RWPE1 (cell line): ENCODE measurements around the gene SP140.
"Not testable (repeated sequence)": the region's sequence is repeated elsewhere in the genome, so short reads cannot be mapped to it uniquely, and the experiment has no call there.

Source experiments
- CTCF ChIA-PET: fragments of 350-600 bp; sonication (Branson Sonifier 250); formaldehyde crosslinking; extraction: SDS; loops from one replicate; lab custom pipeline; 2021; lab: Yijun Ruan, JAX
- POLR2A ChIA-PET: fragments of 400-600 bp; formaldehyde crosslinking; extraction: SDS; loops from one replicate; lab custom pipeline; 2020; ENCODE audit warnings: antibody characterized with exemption; ENCODE audit not compliant: low non-redundant PET; lab: Yijun Ruan, JAX
- DNase-seq: peaks from one replicate; pipeline ENCODE4 v3.0.0; 2012; ENCODE audit warnings: low spot score
- H3K27ac ChIP-seq: fragments of 450-650 bp; 2 replicates; pipeline ENCODE4 v1.5.1; 2017
- TF ChIP-seq, protein P1 (sequence below): fragments of 450-650 bp; conservative IDR thresholded peaks from 2 replicates; pipeline ENCODE4 v1.5.1; 2017; ENCODE audit warnings: low read depth, mild to moderate bottlenecking

Gene SP140

DNA sequence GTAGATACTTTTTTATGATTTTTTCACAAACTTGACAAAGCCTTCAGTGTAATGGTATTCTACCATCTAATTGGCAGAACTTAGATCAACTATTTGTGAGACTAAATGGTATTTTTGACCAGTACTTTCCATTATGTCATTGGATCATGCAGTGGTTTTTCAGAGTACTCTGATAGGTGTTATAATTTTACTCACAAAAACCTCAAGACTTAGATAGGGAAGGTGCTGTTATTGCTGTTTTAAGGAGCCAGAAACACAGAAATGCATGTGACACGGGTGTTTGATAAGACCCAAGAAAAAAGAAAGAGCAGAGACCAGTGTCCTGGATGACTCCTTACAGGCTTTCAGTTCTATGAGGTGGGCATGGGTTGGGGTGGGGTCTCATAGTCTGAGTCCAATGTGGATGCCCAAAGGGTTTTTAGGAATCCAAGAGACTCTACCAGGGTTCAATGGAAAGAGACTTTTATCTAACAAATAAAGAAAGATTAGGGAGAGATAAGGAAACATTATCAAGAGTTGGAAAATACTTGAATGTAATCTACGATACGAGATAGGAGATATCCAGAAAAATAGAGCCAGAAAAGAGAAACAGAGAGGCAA, 31.3 kb downstream of the SP140 start:
- no peak overlapping the region for H3K27ac ChIP-seq
- ChIA-PET CTCF (no interaction called here), POLR2A (no interaction called here)
- DNase-seq = no peak
- TF ChIP-seq, protein P1, sequence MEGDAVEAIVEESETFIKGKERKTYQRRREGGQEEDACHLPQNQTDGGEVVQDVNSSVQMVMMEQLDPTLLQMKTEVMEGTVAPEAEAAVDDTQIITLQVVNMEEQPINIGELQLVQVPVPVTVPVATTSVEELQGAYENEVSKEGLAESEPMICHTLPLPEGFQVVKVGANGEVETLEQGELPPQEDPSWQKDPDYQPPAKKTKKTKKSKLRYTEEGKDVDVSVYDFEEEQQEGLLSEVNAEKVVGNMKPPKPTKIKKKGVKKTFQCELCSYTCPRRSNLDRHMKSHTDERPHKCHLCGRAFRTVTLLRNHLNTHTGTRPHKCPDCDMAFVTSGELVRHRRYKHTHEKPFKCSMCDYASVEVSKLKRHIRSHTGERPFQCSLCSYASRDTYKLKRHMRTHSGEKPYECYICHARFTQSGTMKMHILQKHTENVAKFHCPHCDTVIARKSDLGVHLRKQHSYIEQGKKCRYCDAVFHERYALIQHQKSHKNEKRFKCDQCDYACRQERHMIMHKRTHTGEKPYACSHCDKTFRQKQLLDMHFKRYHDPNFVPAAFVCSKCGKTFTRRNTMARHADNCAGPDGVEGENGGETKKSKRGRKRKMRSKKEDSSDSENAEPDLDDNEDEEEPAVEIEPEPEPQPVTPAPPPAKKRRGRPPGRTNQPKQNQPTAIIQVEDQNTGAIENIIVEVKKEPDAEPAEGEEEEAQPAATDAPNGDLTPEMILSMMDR = no peak

DNA sequence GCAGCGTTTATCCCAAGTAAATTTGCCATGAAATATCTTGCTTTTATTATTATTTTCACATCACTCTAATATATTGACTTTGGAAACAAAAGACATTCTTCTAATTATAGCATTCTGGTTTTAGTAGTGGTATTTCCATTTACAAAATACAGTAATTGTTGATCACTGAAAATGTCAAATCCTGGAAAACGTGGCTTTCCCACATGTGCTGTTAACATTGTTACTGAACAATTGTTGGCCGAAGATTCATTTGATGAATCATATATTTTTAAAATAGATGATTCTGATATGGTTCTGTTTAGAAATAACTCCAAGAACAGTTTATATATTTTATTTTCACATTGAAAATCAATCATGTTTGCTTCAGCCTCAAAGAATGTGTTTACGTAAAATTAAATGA, 32.9 kb downstream of the SP140 start:
- CTCF ChIA-PET = interaction anchor here (0.5 kb wide), 1 partner anchor 566 kb away, joined by 3 read pairs; no protein-coding TSS in a partner anchor

DNA sequence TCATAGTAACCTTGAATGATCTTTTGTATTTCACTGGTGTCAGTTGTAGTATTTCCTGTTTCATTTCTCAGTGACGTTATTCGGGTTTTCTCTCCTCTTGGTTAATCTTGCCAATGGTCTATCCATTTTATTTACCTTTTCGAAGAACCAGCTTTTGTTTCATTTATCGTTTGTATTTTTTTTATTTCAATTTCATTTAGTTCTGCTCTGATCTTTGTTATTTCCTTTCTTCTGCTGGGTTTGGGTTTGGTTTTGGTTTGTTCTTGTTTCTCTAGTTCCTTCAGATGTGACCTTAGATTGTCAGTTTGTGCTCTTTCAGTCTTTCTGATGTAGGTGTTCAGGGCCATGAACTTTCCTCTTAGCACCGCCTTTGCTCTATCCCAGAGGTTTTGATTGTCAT, 36.7 kb downstream of the SP140 start:
- no peak for DNase-seq
- no peak overlapping the region for H3K27ac ChIP-seq
- ChIA-PET POLR2A (no interaction called here), CTCF (no interaction called here)
- TF ChIP-seq, protein P1 = no peak

More for the DNA sequence above, 32.9 kb downstream of the SP140 start:
- DNase-seq = no peak
- TF ChIP-seq, protein P1 = no peak
- no peak overlapping the region for H3K27ac ChIP-seq
- POLR2A ChIA-PET = no interaction called here

GRCh38 chr2:230264945-230265344, 39.4 kb downstream of the SP140 start:
- POLR2A ChIA-PET = not testable (repeated sequence)
- DNase-seq = peak; percentile 19

DNA sequence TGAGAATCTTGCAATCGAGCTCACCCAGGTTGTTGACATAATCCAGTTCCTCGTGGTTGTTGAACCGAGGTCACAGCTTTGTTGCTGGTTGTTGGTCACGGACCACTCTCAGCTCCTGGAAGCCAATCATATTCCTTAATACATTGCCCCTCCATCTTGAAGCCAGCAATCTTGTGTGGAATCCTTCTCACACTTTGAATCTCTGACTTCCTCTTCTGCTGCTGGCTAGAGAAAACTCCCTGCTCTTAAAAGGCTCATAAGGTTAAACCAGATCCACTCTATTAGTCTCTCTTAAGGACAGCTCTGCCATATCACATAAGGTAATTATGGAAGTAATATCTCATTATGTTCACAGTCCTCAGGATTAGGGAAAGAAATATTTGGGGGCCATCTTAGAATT, 41.1 kb downstream of the SP140 start:
- H3K27ac ChIP-seq = no peak overlapping the region
- TF ChIP-seq, protein P1 = no peak
- POLR2A ChIA-PET = no interaction called here
- CTCF ChIA-PET = interaction anchor here (0.6 kb wide), 1 partner anchor 11 kb away, joined by 3 read pairs; no protein-coding TSS in a partner anchor
- DNase-seq = no peak

More at GRCh38 chr2:230264945-230265344, 39.4 kb downstream of the SP140 start:
- H3K27ac ChIP-seq, CTCF ChIA-PET: not testable (repeated sequence)

- POLR2A ChIA-PET = no interaction called here
Observed at GRCh38 chr2:230267059-230267458, 41.5 kb downstream of the SP140 start.

DNA sequence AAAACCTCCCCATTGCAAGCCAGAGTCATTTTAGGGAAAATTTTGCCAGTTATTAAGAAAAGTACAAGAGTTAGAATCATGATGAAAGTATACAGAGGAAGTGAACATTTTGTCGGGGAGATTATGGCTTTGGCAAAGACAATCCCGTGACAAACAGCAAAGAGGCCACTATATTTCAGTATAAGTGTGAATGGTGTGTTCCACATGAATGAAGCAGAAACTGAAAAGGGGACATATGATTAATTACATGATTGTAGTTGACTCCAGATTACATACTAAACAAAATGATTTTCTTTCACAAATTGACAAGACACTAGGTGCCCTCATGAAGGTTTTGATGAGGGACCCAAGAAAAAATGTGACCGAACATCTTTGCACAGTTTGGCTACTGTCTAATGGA, 42.0 kb downstream of the SP140 start:
- POLR2A ChIA-PET = no interaction called here
- CTCF ChIA-PET = interaction anchor here (0.6 kb wide), 1 partner anchor 10 kb away, joined by 3 read pairs; no protein-coding TSS in a partner anchor
- H3K27ac ChIP-seq = no peak overlapping the region
- TF ChIP-seq, protein P1 = no peak
- no peak for DNase-seq

More at GRCh38 chr2:230267059-230267458, 41.5 kb downstream of the SP140 start:
- CTCF ChIA-PET = interaction anchor here (0.6 kb wide), 1 partner anchor 10 kb away, joined by 3 read pairs; no protein-coding TSS in a partner anchor
- H3K27ac ChIP-seq = no peak overlapping the region
- TF ChIP-seq, protein P1 = no peak
- no peak for DNase-seq
